ENCODE data around the gene SERPINE3.

The SERPINE3 gene

DNA sequence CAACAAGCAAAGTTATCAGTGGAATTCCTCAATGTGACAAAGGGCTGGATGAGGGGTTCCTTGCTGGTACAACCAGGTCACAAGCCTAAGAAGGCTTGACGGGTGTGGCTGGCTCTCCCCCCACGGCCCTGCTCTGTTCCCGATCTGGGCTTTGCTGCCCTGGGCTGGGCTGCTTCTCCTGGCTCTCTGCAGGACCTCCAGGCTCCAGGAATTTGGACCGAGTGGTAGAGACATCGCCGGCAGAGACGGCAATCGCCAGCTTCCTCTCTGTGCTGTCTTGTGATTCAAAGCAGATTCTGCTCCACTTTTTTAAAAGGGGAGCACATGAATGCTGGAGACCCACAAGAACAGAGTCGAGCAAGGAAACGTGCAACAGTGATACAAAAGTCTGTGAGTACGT, at the start of gene SERPINE3:
SERPINE3 (plus strand) TSS at position 338 of the 400 bp plus-strand sequence. CDS start 1,401 bp downstream, outside the sequence.
- no peaks in the 10 kb centered on the region for H3K9me3 Mint-ChIP-seq
- H3K27ac Mint-ChIP-seq: no peak within 1 kb of the TSS
- ATAC-seq (no peak), DNase-seq (no peak)
- H3K36me3 Mint-ChIP-seq (ENCODE audit: low read depth): no peaks in the 10 kb centered on the region
- no peak within 1 kb of the TSS for H3K4me3 Mint-ChIP-seq
- H3K4me1 Mint-ChIP-seq: peaks cover 2% of the 10 kb centered on the region
- H3K27me3 Mint-ChIP-seq: no peaks in the 10 kb centered on the region

DNA sequence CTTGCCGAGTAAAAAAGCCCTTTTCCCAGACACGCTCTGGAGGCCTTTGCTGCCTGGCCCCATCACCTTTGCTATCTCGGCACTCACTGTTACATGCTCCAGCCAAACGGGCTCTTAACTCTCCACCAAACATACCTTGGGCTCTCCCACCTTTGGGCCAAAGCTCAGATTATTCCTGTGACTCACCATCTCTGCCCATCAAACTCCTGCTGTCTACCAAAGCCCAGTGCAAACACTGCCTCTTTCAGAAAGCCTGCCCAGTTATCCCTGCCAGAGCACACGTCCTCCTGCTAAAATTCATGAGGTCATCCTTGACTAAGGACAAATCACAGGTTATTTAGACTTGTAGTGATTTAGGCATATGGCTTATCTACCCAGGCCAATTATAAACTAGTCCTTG, 48.1 kb upstream of the SERPINE3 start:
- no peak for DNase-seq
- no peaks in the 10 kb centered on the region for H3K27me3 Mint-ChIP-seq

DNA sequence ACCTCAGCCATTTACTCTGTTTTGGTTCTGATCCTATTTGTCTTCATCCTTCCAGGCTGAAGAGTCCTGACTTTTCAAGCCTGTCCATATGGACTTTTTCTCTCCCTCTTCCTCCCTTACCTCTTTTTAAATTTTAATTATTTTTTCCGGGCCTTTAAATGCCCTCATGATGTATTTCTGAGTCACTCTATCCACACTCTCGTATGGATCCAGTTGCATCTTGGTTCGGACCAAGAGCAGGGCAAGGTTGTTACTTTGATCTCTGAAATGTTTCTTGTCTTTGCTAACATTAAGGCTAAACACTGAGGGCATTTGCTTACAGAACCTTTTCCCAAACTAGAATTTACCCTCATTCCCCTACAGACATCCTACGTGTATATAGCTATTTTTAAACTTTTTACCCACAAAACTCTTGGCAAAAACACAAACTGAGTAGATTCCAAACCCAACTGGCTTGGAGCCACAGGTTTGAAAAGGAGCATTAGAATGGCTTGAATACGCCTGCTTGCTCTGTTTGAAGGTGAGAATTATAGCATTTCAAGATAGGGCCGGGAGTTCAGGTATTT, 47.4 kb upstream of the SERPINE3 start:
- no peaks in the 10 kb centered on the region for H3K9me3 Mint-ChIP-seq
- DNase-seq (no peak), ATAC-seq (no peak)
- no peaks in the 10 kb centered on the region for H3K36me3 Mint-ChIP-seq (ENCODE audit: low read depth)
- H3K27me3 Mint-ChIP-seq: no peaks in the 10 kb centered on the region
- no peak overlapping the region for H3K4me3 Mint-ChIP-seq
- no peaks in the 10 kb centered on the region for H3K4me1 Mint-ChIP-seq
- no peak overlapping the region for H3K27ac Mint-ChIP-seq

More for the DNA sequence above, 48.1 kb upstream of the SERPINE3 start:
- Mint-ChIP-seq H3K4me3 (no peak overlapping the region), H3K36me3 (ENCODE audit: low read depth) (no peaks in the 10 kb centered on the region), H3K4me1 (no peaks in the 10 kb centered on the region), H3K9me3 (no peaks in the 10 kb centered on the region), H3K27ac (no peak overlapping the region)
- ATAC-seq: no peak

DNA sequence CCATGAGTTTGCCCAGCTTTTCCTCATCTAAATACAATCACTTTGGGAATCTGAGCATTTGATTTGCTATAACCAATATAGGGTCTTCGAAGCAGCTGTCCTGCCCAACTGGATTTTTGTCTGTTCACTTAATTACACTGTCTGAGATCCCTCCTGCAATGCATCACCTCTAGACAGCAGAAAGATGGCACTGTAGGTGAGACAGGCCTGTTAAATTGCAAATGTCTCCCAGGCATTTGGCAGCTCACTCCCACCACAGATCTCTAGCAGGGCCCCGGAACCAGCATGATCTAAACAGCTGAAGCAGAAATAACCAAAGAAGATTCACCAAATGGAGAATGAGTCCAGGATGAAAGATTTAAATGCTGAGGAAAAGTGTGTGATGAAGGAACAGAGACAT, 41.9 kb upstream of the SERPINE3 start:
- Mint-ChIP-seq H3K27me3 (no peaks in the 10 kb centered on the region), H3K27ac (no peak overlapping the region), H3K4me1 (no peaks in the 10 kb centered on the region), H3K4me3 (no peak overlapping the region), H3K9me3 (no peaks in the 10 kb centered on the region), H3K36me3 (ENCODE audit: low read depth) (no peaks in the 10 kb centered on the region)
- DNase-seq (no peak), ATAC-seq (no peak)

DNA sequence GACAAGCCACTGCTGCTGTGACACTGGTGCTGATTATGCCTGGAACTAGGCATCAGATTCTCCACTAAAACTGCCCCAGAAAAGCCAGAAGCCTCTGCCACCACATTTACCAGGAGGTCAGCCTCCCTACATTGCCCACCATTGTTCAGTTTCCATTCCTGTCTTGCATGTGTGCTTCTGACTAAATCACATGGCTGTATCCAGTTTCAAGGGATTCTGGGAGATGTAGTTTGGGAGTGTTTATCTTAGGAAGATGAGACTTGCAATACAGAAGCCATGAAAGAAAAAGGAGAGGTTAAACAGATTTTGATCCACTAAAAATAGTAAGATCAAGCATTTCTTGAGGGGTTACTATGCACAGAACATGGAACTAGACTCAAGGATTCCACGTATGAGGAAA, 40.7 kb upstream of the SERPINE3 start:
- H3K27ac Mint-ChIP-seq: no peak overlapping the region
- no peak overlapping the region for H3K4me3 Mint-ChIP-seq
- no peaks in the 10 kb centered on the region for H3K9me3 Mint-ChIP-seq
- ATAC-seq: no peak
- no peak for DNase-seq
- no peaks in the 10 kb centered on the region for H3K4me1 Mint-ChIP-seq
- no peaks in the 10 kb centered on the region for H3K27me3 Mint-ChIP-seq
- H3K36me3 Mint-ChIP-seq (ENCODE audit: low read depth): no peaks in the 10 kb centered on the region

DNA sequence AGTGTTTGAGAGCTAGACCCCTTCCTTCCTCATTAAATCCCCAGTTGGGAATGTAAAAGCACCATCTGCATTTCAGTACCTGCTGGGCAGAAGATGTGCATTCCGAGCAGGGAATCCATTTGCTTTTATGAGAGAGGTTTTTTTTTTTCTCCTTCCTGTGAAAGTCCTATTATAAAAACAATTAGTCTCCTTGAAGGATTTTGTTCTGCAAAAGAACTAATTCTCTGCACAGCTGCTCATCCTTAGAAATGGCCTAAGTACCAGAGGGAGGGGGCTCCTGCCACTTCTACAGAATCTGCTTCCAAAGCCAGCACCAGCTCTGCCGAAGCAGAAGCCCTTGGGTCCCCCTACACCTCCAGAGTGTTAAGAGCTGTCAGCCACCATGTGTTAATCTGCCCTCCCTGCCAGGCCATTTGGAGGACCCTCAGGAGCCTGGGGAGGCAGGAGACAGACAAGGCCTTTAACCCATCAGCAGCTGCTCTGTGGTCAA, 36.4 kb upstream of the SERPINE3 start:
- H3K27me3 Mint-ChIP-seq: no peaks in the 10 kb centered on the region
- no peaks in the 10 kb centered on the region for H3K9me3 Mint-ChIP-seq
- H3K36me3 Mint-ChIP-seq (ENCODE audit: low read depth): no peaks in the 10 kb centered on the region
- H3K27ac Mint-ChIP-seq: no peak overlapping the region
- DNase-seq (no peak), ATAC-seq (no peak)
- H3K4me1 Mint-ChIP-seq: no peaks in the 10 kb centered on the region
- no peak overlapping the region for H3K4me3 Mint-ChIP-seq

DNA sequence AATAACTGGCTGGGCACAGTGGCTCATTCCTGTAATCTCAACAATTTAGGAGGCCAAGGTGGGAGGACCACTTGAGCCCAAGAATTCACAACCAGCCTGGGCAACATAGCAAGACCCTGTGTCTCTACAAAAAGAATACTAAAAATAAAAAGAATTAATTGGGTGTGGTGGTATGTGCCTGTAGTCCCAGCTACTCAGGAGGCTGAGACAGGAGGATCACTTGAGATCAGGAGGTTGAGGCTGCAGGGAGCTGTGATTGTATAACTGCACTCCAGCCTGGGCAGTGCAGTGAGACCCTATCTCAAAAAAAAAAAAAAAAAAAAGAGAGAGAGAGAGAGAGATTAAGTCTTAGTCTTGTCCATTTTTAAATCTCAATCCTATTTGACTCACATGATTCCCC, 35.6 kb upstream of the SERPINE3 start:
- H3K9me3 Mint-ChIP-seq: no peaks in the 10 kb centered on the region
- H3K4me3 Mint-ChIP-seq: no peak overlapping the region
- H3K36me3 Mint-ChIP-seq (ENCODE audit: low read depth): no peaks in the 10 kb centered on the region
- DNase-seq (no peak), ATAC-seq (no peak)
- no peaks in the 10 kb centered on the region for H3K4me1 Mint-ChIP-seq
- no peaks in the 10 kb centered on the region for H3K27me3 Mint-ChIP-seq
- no peak overlapping the region for H3K27ac Mint-ChIP-seq

DNA sequence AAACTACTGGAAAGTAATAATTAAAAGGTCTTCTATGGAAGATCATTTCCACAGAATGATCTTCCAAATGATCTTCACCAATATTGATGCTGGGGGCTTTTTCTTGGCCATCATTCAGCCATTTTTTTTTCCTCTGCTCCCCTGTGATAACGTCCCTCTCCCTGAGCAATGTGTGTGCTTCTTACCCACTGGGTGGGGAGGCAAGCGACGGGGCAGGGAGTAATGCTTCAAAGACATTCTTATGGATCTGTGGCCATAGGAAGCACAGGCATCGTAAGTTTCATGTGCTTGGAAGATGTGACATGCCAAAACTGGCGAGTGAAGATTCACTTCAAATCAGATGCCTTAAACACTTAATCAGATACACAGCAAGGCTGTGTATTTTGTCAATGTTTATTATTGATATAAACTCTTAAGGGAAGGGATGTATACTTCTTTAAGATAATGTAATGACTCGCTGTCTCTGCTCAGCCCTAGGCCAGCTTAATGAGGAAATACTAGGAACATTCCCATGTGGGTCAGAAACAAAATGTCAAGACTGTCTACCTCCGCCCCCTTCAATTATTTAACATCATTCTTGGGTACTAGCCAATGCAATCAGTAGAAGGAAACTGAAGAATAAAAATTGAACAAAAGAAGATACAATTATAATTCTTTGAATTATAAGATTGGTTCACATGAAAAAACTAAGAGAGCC, 34.1 kb upstream of the SERPINE3 start:
- H3K36me3 Mint-ChIP-seq (ENCODE audit: low read depth): no peaks in the 10 kb centered on the region
- no peaks in the 10 kb centered on the region for H3K4me1 Mint-ChIP-seq
- H3K4me3 Mint-ChIP-seq: no peak overlapping the region
- no peak for DNase-seq
- no peaks in the 10 kb centered on the region for H3K27me3 Mint-ChIP-seq
- no peak for ATAC-seq
- no peaks in the 10 kb centered on the region for H3K9me3 Mint-ChIP-seq
- no peak overlapping the region for H3K27ac Mint-ChIP-seq

DNA sequence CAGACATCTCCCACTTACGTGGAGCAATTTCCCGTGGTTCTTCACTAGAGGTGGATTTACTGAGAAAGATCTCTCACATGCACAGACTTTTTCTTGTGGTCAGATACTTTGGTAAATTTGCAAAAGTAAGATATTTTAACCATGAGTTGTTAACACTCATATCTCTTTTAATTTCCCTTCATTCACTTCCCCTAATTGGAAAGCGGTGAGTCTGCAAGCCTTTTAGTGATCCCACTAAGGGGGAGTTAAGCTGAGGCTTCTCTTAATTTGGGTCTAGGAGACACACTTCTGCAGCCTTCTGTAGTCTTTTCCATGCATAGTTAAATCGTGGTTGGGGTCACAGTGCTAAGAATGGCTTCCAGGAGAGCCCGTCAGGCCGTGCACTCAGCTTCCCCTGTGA, 30.7 kb upstream of the SERPINE3 start:
- DNase-seq (no peak), ATAC-seq (no peak)
- peaks cover 1% of the 10 kb centered on the region for H3K27me3 Mint-ChIP-seq
- H3K36me3 Mint-ChIP-seq (ENCODE audit: low read depth): no peaks in the 10 kb centered on the region
- no peaks in the 10 kb centered on the region for H3K4me1 Mint-ChIP-seq
- H3K27ac Mint-ChIP-seq: no peak overlapping the region
- H3K4me3 Mint-ChIP-seq: no peak overlapping the region
- no peaks in the 10 kb centered on the region for H3K9me3 Mint-ChIP-seq

DNA sequence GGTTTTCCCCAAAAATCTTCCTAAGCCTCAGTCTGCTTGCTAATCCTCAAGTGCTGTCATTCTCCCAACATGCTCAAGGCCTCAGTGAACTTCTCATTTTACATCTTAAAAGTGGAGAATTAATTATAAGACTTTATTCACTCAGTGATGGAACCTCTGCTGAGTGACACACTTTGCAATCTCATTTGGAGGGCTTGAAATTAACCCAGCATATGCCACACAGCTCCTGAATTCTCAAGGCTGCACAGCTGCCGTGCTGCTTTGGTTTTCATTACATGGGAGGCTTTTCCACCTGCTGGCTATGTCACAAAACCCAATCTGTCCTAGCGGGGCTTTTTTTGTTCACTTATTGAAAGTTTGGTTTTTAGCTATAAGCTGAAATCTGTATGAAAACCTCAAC, 28.3 kb upstream of the SERPINE3 start:
- Mint-ChIP-seq H3K36me3 (ENCODE audit: low read depth) (no peaks in the 10 kb centered on the region), H3K27ac (no peak overlapping the region), H3K9me3 (no peaks in the 10 kb centered on the region), H3K4me3 (no peak overlapping the region), H3K4me1 (no peaks in the 10 kb centered on the region), H3K27me3 (peaks cover 1% of the 10 kb centered on the region)
- ATAC-seq (no peak), DNase-seq (no peak)

DNA sequence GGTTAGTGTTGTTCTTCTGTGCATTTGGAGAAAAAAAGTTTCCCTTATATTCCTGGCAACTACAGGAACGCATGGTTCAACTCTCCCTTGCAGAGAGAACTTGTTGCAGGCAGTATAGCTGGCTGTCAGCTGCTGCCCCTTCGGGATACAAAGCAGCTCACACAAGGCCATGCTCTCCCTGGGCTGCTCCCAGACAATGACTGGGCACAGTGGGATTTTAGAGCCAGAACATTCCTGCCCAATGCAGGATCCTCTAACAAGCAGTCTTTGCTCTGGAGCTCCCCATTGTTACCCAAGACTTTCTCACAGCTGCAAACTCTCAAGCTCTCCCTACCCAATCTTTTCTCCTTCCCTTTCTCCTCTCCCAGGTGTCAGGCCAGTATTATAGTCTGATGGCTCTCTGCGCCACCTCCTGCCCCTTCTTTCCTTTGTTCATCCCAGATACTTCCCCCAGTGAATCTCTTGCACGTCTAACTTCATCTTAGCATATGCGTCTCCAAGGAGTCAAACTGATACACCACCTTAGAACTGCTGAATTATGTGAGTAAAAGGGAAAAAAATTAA, 27.5 kb upstream of the SERPINE3 start:
- Mint-ChIP-seq H3K36me3 (ENCODE audit: low read depth) (no peaks in the 10 kb centered on the region), H3K9me3 (no peaks in the 10 kb centered on the region), H3K4me3 (no peak overlapping the region), H3K27me3 (peaks cover 1% of the 10 kb centered on the region), H3K27ac (no peak overlapping the region), H3K4me1 (no peaks in the 10 kb centered on the region)
- ATAC-seq (no peak), DNase-seq (no peak)

DNA sequence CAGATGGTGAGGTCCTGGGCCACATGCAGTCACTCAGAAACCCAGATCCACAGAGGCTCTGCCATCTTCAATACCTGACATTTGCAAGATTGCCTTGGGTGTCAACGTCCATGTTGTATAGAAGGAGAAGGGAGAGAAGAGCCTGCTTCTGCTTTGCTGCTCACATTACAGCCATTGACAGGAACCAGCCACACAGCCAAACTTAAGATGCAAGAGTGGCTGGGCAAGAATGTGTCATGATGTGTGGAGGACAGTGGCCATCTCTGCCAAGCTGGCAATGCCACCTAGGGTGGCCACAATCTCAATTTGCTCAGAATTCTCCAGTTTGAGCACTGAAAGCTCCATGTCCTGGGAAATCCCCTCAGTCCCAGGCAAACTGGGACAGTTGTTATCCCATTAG, 25.9 kb upstream of the SERPINE3 start:
- ATAC-seq: no peak
- H3K27ac Mint-ChIP-seq: no peak overlapping the region

DNA sequence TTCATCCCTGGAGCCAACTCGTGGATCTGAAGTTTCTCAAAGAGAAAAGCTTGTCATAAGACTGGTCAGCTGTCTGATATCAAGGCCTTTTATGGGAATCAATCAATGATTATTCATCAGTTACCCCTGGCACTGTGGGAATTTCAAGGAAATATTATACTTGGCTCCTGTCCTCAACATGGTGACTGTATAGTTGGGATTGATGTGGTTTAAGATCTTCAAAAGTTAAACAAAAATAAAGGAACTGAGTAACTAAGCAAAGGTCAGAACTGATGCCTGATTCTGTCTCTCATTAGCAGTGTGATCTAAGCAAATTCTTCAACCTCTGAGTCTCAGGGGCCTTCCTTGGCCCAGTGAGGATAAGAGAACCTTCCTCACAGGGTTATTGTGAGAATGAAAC, 22.2 kb upstream of the SERPINE3 start:
- Mint-ChIP-seq H3K9me3 (no peaks in the 10 kb centered on the region), H3K4me3 (no peak overlapping the region), H3K36me3 (ENCODE audit: low read depth) (no peaks in the 10 kb centered on the region), H3K27ac (no peak overlapping the region), H3K4me1 (no peaks in the 10 kb centered on the region), H3K27me3 (no peaks in the 10 kb centered on the region)
- ATAC-seq (no peak), DNase-seq (no peak)

More for the DNA sequence above, 25.9 kb upstream of the SERPINE3 start:
- DNase-seq: no peak
- H3K36me3 Mint-ChIP-seq (ENCODE audit: low read depth): no peaks in the 10 kb centered on the region
- H3K4me3 Mint-ChIP-seq: no peak overlapping the region
- no peaks in the 10 kb centered on the region for H3K4me1 Mint-ChIP-seq
- peaks cover 1% of the 10 kb centered on the region for H3K27me3 Mint-ChIP-seq
- H3K9me3 Mint-ChIP-seq: no peaks in the 10 kb centered on the region

DNA sequence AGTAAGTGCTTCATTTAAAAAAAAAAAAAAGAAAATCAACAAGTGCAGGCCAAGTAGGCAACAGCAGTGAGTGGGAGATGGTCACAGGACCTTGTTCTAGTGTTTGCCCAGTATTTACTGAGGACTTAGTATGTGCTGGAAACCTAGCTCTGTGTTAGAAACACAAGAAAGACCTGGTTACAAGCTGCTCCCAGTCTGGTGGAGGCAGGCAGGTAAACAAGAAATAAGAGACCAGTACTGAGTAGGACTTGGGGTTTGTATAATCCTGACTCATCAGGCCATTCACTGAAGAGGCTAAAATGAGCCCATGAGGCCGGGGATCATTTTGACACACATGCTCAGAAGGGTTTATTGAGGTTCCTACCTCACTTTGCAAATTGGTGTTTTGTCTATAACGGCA, 21.5 kb upstream of the SERPINE3 start:
- H3K27ac Mint-ChIP-seq: no peak overlapping the region
- H3K27me3 Mint-ChIP-seq: no peaks in the 10 kb centered on the region
- no peaks in the 10 kb centered on the region for H3K36me3 Mint-ChIP-seq (ENCODE audit: low read depth)
- DNase-seq (no peak), ATAC-seq (no peak)
- no peaks in the 10 kb centered on the region for H3K9me3 Mint-ChIP-seq
- H3K4me1 Mint-ChIP-seq: no peaks in the 10 kb centered on the region
- H3K4me3 Mint-ChIP-seq: no peak overlapping the region

DNA sequence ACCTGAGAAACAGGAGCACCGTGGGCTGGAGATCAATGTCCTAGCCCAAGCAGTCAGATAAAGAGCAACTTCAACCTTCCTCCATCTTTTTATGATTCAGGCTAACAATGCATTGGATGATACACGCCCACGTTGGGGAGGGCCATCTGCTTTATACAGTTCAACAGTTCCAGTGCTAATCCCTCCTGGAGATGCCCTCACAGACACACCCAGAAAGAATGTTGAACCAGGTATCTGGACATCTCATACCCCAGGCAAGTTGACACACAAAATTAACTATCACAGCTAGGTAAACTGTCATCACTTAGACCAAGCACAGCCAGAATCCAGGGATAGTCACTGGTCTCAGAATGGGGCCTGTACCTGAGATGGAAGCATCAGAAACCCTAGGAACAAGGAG, 20.6 kb upstream of the SERPINE3 start:
- DNase-seq: no peak
- Mint-ChIP-seq H3K4me3 (no peak overlapping the region), H3K9me3 (no peaks in the 10 kb centered on the region)

More for the DNA sequence above, 20.6 kb upstream of the SERPINE3 start:
- Mint-ChIP-seq H3K27me3 (no peaks in the 10 kb centered on the region), H3K4me1 (no peaks in the 10 kb centered on the region), H3K36me3 (ENCODE audit: low read depth) (no peaks in the 10 kb centered on the region), H3K27ac (no peak overlapping the region)
- no peak for ATAC-seq

Data from activated naive CD8-positive, alpha-beta T cell treated with anti-CD3 and anti-CD28 coated beads, Interleukin-2, amount 50 U/mL, for 24 hours (primary cell).